HG03064 (cell line): ENCODE results near the gene ARL5A.

Source experiments
- ATAC-seq: cut with Tn5 transposase; IDR thresholded peaks from one replicate; pipeline ENCODE4 v1.9.1; 2021; ENCODE audit warnings: low read depth; ENCODE audit not compliant: unreplicated experiment

Gene ARL5A

DNA sequence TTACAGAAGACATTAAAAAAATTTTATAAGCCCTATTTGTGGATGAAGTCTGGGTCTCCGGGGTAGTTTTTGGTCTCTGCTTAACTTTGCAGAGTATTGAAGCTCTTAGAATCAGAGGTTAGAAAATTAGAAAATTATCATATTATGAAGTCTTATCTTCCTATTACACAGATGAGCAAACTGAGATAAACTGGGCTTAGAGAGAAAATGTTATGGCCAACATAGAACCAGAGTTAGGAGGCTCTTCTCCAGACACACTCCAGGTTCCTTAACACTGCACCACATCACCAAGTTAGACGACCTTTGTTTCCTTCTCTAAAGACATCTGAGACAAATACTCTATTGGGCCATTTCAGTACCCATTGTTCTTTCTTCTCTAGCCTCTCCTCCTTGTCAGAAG, 57.2 kb downstream of the ARL5A start:
- peak; percentile 18 for ATAC-seq

GRCh38 chr2:151769606-151770005, 58.6 kb downstream of the ARL5A start:
- no peak for ATAC-seq

DNA sequence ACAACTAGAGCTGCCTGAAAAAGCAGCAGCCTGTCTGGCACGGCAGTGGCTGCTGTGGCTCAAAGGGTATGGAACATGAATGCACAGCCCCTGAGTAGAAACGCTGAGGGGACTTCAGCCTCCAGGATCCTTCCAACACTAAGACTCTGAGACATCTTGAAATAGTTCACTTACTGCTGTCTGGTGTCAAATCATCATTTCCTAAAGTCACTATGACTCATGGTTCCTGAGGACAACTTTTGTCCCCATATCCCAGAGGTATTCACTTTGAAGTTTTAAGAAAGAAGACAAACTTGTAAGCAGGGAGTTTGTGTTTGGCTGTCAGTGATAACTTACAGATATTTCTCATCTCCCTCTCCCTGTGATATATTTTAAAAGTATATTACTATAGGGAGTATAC, 60.7 kb downstream of the ARL5A start:
- no peak for ATAC-seq

- ATAC-seq, result peak; percentile 53
Observed at GRCh38 chr2:151766437-151767153, 61.6 kb downstream of the ARL5A start.

DNA sequence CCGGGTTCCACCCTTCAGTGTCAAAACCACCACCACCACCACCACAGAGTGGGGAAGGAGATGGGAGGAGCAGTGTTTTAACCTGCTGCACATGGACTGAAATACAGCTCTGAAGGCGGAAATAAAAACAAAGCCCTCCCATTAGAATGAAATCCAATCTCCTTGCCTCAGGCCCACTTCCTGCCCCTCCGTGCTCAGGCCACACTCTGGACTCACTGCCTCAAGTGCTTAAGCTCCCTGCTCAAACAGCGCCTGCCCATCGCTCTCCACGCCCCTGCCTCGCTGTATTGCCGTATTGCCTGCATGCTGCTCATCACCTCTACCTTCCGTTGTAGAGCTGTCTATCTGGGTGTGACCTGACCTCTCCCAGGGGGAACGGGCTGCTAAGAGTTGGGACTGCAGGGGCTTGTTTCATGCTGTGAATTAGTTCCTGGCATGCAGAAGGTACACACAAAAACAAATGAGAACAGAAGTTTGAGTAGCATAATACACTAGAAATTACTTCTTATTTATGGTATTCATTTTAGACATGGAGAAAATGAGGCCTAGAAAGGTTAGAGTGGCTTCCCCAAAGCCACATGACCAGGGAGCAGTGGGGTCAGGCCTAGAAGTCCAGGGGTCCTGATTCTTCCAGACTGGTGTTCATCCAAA, 62.3 kb downstream of the ARL5A start:
- ATAC-seq, result no peak

DNA sequence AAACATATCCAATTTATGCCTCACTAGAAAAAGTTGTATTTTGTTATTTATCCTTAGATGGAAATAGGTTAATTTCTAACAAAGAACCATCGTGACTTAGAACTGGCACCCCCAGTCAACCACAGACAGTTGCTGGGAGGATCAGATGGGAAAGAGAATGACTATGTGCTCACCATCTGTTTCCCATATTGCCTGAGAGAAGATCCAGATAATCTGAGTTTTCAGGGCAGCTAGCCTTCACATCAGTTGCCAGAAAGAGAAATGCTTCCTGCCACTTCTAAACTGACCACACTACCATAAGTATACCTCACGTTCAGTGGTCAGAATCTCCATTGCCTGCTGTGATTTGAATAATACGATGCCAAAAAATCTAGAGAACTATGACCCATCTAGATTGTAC, 65.5 kb downstream of the ARL5A start:
- no peak for ATAC-seq

GRCh38 chr2:151761687-151762086, 66.5 kb downstream of the ARL5A start:
- ATAC-seq, result no peak

DNA sequence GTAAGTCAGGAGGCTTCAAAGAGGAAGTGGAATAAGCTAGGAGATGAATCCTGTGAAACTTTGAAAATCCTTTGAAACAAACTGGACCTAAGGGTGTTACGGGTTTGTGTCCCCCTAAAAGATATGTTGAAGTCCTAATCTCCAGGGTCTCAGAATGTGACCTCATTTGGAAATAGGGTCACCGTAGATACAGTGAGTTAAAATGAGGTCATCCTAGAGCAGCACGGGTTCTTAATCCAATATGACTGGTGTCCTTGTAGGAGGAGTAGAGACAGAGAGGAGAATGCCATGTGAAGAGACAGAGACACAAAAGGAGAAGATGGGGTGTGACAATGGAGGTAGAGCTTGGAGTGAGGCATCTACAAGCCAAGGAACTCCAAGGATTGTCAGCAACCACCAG, 67.0 kb downstream of the ARL5A start:
- ATAC-seq, result no peak

- ATAC-seq, result no peak
Observed at GRCh38 chr2:151760139-151760650, 68.0 kb downstream of the ARL5A start.

DNA sequence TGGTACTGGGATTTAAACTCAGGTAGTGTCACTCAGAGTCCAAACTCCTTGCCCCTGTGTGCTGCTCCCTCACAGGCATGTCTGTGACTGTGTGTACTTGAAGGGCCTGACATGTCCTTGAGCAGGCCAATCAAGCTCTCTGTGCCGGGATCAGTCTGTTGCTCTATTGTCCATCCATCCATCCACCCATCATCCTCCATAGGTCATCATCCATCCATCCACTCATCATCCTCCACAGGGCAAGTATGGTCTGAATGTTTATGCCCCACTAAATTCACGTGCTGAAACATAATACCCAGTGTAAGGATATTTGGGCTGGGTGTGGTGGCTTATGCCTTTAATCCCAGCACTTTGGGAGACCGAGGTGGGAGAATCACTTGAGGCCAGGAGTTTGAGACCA, 69.5 kb downstream of the ARL5A start:
- ATAC-seq, result no peak

DNA sequence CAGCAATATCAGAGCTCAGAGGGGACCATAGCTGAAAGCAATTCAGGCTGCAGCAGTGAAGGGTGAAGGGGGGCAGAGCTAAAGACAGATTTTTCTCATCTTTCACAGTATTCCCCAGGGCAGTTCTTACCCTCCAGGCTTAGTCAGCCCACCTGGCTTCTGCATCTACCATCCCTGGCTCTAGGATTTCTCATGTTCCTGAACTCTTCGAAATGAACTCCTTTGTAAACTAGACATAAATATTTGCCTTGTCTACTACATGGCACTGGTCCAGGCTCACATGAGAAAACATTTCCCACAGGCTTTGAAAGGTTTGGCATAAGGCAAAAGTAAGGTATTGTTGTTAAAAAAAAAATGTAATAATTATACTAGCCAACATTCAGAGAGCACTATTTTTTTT, 70.4 kb downstream of the ARL5A start:
- ATAC-seq, result no peak

DNA sequence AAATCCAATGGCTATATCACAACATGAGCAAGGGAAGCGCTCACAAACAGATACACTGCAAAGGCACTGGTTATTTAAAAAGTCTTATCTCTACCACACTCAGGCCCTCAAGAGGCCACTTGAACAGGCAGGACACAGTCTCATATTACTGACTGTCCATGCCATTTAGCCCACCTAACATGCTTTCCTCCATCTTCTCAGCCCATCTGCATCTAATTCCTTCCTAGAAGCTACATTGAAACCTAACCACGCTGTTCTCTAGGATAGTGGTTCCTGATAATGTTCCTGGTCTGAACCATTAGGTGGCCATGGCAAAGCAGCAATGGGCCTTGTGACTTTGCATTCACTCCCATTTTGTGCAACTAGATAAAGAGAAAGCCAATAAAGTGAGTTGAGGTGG, 71.4 kb downstream of the ARL5A start:
- no peak for ATAC-seq

DNA sequence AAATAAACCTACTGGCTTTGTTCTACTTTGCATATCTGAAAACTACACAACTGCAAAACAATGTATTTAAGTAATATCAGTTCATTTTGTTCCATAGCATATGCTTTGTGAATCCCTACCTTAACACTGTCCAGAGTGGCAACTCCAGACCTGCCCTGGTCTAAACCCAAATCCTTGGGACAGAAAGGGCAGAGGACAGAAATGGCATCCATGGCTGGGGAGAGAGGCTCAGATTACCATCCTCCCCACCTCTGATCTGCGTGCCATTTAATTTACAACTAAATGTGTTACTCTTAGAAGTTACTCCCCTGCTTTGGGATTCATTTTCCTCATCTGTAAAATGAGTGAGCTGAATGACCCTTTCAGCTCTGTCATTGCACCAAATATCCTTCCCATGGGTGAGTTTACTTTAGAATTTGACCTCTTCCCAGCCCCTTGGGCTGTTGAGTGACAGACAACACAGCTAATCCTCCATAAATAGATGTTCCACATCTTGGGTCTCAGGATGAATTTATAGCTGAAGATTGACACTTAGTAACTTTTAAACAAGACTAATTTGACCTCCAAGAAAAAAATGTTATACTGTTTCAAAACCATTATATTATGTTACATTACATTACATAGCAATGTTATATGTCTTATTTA, 73.8 kb downstream of the ARL5A start:
- no peak for ATAC-seq

DNA sequence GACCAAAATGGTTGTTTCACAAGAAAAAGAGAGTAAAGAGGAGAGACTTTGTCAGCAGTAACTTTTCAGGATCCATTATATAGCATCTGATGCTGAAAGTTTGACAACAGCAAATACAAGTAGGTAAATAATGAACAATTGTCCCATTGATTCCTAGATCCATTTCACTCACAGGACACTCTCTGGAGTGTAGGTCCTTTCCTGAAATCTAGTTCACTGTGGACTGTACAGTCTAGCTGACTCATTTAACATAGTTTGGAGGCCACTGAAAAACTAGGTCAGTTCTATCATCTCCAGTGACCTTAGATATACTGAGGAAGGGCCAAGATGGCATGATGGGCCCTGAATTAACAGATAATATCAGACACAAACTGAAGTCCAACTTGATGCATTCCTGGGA, 74.7 kb downstream of the ARL5A start:
- no peak for ATAC-seq
